WI38 (cell line): Measurements from ENCODE around the gene SLC39A7.

ENCODE experiments used
- H3K4me3 ChIP-seq: 2 replicates; pipeline ENCODE4 v1.5.1; 2011; ENCODE audit warnings: low read depth, mild to moderate bottlenecking, control low read depth, low read length
- TF ChIP-seq, protein P1 (sequence below): IDR thresholded peaks from 2 replicates; pipeline ENCODE4 v1.5.1; 2012; ENCODE audit warnings: low read depth, mild to moderate bottlenecking, control low read depth, low read length

Gene SLC39A7, protein sequence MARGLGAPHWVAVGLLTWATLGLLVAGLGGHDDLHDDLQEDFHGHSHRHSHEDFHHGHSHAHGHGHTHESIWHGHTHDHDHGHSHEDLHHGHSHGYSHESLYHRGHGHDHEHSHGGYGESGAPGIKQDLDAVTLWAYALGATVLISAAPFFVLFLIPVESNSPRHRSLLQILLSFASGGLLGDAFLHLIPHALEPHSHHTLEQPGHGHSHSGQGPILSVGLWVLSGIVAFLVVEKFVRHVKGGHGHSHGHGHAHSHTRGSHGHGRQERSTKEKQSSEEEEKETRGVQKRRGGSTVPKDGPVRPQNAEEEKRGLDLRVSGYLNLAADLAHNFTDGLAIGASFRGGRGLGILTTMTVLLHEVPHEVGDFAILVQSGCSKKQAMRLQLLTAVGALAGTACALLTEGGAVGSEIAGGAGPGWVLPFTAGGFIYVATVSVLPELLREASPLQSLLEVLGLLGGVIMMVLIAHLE

DNA sequence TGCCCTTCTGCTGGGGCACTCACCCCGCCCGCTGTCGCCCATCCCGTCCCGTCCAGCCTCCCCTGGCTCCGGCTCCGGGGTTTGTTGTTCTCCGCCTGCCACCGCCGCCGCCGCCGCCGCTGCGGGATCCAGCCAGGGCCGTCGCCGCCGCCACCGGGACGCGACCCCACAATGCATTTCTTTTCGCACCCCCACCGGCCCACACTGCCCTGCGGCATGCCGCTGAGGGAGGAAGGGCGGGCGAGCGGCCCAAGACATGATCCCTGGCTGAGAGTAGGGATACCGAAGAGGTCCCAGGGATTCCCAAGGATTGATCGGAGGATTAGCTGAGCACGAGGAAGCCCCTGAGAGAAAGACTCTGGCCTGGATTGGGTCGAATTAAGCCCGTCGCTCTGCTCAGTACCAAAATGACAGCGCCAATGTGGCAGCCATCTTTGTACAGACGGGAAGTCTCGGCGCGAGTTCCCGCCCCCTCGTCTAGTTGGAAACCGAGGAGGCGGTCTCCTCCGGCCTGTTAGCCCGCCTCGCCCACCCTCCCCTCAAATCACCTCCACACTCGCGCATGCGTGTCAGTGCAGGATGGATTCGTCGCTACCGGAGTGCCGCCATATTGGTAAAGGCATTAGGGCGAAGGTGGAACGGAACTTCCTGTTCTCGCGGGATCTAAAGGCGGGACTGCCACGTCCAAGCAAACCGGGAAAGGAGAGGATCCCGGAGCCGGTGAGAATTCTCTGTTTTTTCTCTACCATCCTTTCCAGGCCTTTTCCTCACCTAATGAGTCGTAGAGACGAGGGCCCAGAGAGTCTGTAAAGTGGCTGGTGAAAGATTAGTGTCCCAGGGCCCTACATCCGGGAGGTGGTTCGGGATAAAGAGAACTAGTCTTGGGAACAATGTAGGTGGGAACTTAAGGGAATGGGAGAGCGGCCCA, at the start of gene SLC39A7, which contains the start of gene RXRB:
TSS of gene SLC39A7 (plus strand) at position 649 of the 928 bp plus-strand sequence. CDS start 379 bp downstream, outside the sequence.
TSS of gene RXRB (minus strand) at position 447 of the 928 bp plus-strand sequence. CDS start at position 258, 189 bp downstream.
- TF ChIP-seq, protein P1, sequence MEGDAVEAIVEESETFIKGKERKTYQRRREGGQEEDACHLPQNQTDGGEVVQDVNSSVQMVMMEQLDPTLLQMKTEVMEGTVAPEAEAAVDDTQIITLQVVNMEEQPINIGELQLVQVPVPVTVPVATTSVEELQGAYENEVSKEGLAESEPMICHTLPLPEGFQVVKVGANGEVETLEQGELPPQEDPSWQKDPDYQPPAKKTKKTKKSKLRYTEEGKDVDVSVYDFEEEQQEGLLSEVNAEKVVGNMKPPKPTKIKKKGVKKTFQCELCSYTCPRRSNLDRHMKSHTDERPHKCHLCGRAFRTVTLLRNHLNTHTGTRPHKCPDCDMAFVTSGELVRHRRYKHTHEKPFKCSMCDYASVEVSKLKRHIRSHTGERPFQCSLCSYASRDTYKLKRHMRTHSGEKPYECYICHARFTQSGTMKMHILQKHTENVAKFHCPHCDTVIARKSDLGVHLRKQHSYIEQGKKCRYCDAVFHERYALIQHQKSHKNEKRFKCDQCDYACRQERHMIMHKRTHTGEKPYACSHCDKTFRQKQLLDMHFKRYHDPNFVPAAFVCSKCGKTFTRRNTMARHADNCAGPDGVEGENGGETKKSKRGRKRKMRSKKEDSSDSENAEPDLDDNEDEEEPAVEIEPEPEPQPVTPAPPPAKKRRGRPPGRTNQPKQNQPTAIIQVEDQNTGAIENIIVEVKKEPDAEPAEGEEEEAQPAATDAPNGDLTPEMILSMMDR: no peak
- H3K4me3 ChIP-seq: peak within 1 kb of the TSS; percentile 84

DNA sequence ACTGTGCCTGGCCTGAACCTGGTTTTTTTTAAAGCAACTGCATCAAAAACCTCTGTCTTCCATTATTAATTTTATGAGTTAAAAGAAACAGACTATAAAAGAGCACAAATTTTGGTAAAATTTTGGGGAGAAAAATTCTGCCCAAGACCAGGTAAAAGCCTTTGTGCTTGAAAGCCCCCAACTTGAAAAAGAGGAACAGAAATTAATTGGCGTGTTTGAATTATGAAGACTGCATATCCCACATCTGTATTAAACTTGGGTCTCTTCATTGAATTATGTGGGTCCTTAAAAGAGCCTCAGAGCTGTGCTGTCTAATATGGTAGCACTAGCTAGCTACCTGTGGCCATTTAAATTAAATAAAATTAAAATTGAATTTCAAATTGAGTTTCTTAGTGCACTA, 49.6 kb upstream of the SLC39A7 start:
- no peak overlapping the region for H3K4me3 ChIP-seq
- TF ChIP-seq, protein P1: no peak

DNA sequence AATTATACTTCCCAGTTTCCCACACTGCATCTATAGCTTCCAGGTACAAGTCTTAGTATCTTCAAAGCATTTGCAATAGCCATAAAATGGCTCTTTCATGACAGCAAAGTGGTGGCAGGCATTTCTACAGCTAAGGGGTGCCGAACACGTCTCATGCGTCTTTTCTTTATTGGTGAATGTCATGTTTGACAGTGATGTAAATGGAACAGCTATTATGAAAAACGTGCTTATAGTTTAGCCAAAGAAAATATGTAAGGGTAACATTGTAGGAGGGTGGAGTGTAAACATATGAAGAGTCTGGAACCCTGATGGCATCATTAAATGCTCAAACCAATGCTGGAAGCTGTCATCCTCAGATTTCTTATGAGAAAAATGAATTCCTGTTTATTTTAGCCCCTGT, 46.3 kb upstream of the SLC39A7 start:
- H3K4me3 ChIP-seq: no peak overlapping the region
- TF ChIP-seq, protein P1: no peak

DNA sequence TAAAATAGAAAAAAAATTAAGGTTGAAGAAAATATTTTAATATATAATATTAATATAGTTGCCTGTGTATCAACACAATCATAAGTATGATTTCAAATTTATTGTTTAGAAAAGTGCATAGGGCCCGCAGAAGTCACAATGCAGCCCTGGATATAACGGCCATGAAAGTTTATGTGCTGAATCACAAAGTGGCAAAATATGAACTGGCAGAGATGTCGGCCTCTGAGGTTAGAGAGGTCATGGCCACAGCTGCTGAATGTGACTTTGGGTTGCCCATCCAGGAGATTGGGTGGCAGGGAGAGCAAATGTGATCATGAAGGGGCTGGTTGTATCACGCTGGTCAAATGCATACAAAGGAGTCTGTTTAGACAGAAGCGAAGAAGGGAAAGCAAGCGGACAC, 44.1 kb upstream of the SLC39A7 start:
- no peak overlapping the region for H3K4me3 ChIP-seq
- TF ChIP-seq, protein P1: no peak

DNA sequence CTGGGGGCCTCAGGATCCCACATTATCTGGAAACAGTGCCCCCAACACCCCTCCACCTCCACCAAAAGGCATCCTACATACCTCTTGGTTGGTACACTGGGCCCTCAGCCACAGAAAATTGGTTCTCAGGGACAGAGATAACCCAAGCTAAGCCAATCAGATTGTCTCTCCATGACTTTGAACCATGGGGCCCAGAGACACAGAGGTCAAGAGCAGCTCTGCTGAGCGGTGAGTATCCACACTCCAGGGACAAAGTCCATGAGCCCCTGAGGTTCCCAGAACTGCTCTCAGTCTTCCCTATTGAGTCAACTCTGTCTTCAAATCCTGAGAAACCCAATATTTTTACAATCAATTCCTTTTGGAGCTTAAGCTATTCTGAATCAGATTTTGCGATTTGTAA, 43.7 kb upstream of the SLC39A7 start:
- no peak overlapping the region for H3K4me3 ChIP-seq
- TF ChIP-seq, protein P1: no peak

DNA sequence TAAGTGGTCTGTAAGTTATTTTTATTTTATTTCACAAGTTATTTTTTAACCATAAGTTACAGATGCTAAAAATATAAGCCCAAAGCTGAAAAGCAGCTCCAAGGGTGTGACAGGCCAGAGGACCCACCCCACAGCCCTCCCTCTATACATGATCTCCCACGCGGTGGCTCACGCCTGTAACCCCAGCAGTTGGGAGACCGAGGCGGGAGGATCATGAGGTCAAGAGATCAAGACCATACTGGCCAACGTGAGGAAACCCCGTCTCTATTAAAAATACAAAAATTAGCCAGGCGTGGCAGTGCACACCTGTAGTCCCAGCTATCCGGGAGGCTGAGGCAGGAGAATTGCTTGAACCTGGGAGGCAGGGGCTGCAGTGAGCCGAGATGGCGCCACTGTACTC, 40.6 kb upstream of the SLC39A7 start:
- TF ChIP-seq, protein P1: no peak
- no peak overlapping the region for H3K4me3 ChIP-seq
